HEK293 (cell line): ENCODE data around the gene IGFBP5.

ENCODE experiments used
- CTCF ChIP-seq: fragments of 450-650 bp; formaldehyde crosslinking; IDR thresholded peaks from 2 replicates; pipeline ENCODE4 v1.5.1; 2016; ENCODE audit warnings: missing biosample characterization, missing genetic modification characterization
- ZNF449 ChIP-seq: fragments of 450-650 bp; formaldehyde crosslinking; IDR thresholded peaks from 2 replicates; pipeline ENCODE4 v1.5.1; 2017; ENCODE audit warnings: missing biosample characterization, mild to moderate bottlenecking, missing genetic modification characterization, moderate library complexity
- ZSCAN30 ChIP-seq: fragments of 450-650 bp; IDR thresholded peaks from 2 replicates; pipeline ENCODE4 v1.5.1; 2018; ENCODE audit warnings: missing biosample characterization, mild to moderate bottlenecking, missing genetic modification characterization, moderate library complexity

GRCh38 chr2:216740557-216741222 lies 45.3 kb upstream of the IGFBP5 start:
- TF ChIP-seq ZSCAN30 (tag by site-specific recombination) = no peak
- no peak for TF ChIP-seq ZNF449
- TF ChIP-seq CTCF (tag by site-specific recombination) = no peak
